Astrocyte (in vitro differentiated cells and primary cell): Measurements from ENCODE around the gene KRT6A.
"Not testable (repeated sequence)": the region's sequence is repeated elsewhere in the genome, so short reads cannot be mapped to it uniquely, and the experiment has no call there.

ENCODE experiments used
- CTCF ChIP-seq: IDR thresholded peaks from 2 replicates; pipeline ENCODE4 v1.5.1; 2011; ENCODE audit warnings: low read depth, mild to moderate bottlenecking, inconsistent platforms, low read length, moderate library complexity; ENCODE audit not compliant: insufficient read depth
- EZH2 ChIP-seq: IDR thresholded peaks from 2 replicates; pipeline ENCODE4 v1.6.1; 2012; ENCODE audit warnings: mild to moderate bottlenecking, low read length, inconsistent platforms; ENCODE audit not compliant: insufficient read depth

DNA sequence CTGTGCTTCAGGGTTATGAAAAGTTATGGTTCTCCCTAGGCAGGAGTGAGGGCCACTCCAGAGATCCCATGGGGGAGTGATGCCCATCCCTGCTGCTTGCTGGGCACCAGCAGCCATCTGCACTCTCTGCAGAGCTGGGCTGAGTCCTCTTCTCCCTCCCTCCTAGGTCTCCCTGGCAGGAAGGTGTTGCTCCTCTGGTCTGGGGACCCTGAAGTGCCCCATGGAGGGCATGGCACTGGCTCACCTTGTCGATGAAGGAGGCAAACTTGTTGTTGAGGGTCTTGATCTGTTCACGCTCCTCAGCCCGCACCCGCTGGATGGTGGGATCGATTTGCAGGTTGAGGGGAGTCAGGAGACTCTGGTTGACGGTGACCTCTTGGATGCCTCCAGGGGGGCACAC lies 652 bp downstream of the KRT6A start:
- not testable (repeated sequence) for TF ChIP-seq CTCF, EZH2
